GM12873 (cell line): Measurements from ENCODE around the gene PCDHGA7.

ENCODE experiments used
- CTCF ChIP-seq: IDR thresholded peaks from 2 replicates; pipeline ENCODE4 v1.5.1; 2012; ENCODE audit warnings: low read depth, mild to moderate bottlenecking, moderate library complexity, low read length, control low read depth; ENCODE audit not compliant: insufficient read depth; ENCODE audit errors: missing control alignments

The PCDHGA7 gene

GRCh38 chr5:141412854-141413539, 30.5 kb downstream of the PCDHGA7 start, which contains the start of gene PCDHGA10:
TSS of gene PCDHGA10 (plus strand) at chr5:141412987. CDS start at chr5:141413176, 189 bp downstream.
- TF ChIP-seq CTCF: peak; percentile 69

- TF ChIP-seq CTCF: no peak
Measured at GRCh38 chr5:141413540-141414069, 31.1 kb downstream of the PCDHGA7 start.

- peak; percentile 81 for TF ChIP-seq CTCF
Measured at GRCh38 chr5:141417494-141418172, 35.1 kb downstream of the PCDHGA7 start, which contains the start of gene PCDHGB7. TSS of gene PCDHGB7 (plus strand) at chr5:141417677. CDS start at chr5:141417860, 183 bp downstream.

- no peak for TF ChIP-seq CTCF
Measured at GRCh38 chr5:141419074-141419880, 36.7 kb downstream of the PCDHGA7 start.

- peak; percentile 37 for TF ChIP-seq CTCF
Measured at GRCh38 chr5:141420855-141421488, 38.4 kb downstream of the PCDHGA7 start, which contains the start of gene PCDHGA11. TSS of gene PCDHGA11 (plus strand) at chr5:141421051. CDS start at chr5:141421228, 177 bp downstream.

GRCh38 chr5:141421489-141421855, 38.9 kb downstream of the PCDHGA7 start:
- no peak for TF ChIP-seq CTCF
